ENCODE results near the gene CBX4. TPM values are rescaled to one million over a fixed set of nuclear protein-coding genes. Genes with fewer than 3 reads are reported as not detected.

CBX4 gene
- total and polyA plus RNA-seq, 2 donors from 2014 or later = 7.1 to 26.8 TPM

- intact Hi-C loops (cut with DNase I) = no loop called here
- Histone ChIP-seq H3K27me3 (ENCODE audit: control insufficient read depth, insufficient read depth, low read length) (peaks cover 17% of the 10 kb centered on the region), H3K4me3 (ENCODE audit: low read length in 3 of 3) (no peak overlapping the region), H3K9me3 (ENCODE audit: control insufficient read depth in 2 of 3, insufficient read depth in 1 of 3, low read length in 3 of 3) (no peaks in the 10 kb centered on the region), H3K36me3 (ENCODE audit: control insufficient read depth in 2 of 3, insufficient read depth in 3 of 3, low read length in 3 of 3) (no peaks in the 10 kb centered on the region), H3K27ac (ENCODE audit: low read depth in 2 of 2, low read length in 2 of 2) (no peak overlapping the region), H3K4me1 (ENCODE audit: control insufficient read depth in 2 of 3, insufficient read depth in 2 of 3, low read depth in 1 of 3, low read length in 3 of 3) (no peaks in the 10 kb centered on the region), H3K9ac (ENCODE audit: low read length in 3 of 3) (no peak overlapping the region)
- no peak for DNase-seq
- no peak for FAIRE-seq
- TF ChIP-seq CTCF (IDR thresholded peaks at IDR 0.05; ENCODE audit: borderline replicate concordance, extremely low read depth, insufficient read depth) = no peak
Measured at GRCh38 chr17:79819085-79819484, 20.2 kb downstream of the CBX4 start.

GRCh38 chr17:79818026-79818758 lies 21.0 kb downstream of the CBX4 start:
- Histone ChIP-seq H3K9ac (ENCODE audit: low read length in 3 of 3) (no peak overlapping the region), H3K4me3 (ENCODE audit: low read length in 3 of 3) (no peak overlapping the region), H3K27ac (ENCODE audit: low read depth in 2 of 2, low read length in 2 of 2) (no peak overlapping the region), H3K36me3 (ENCODE audit: control insufficient read depth in 2 of 3, insufficient read depth in 3 of 3, low read length in 3 of 3) (no peaks in the 10 kb centered on the region), H3K4me1 (ENCODE audit: control insufficient read depth in 2 of 3, insufficient read depth in 2 of 3, low read depth in 1 of 3, low read length in 3 of 3) (no peaks in the 10 kb centered on the region), H3K9me3 (ENCODE audit: control insufficient read depth in 2 of 3, insufficient read depth in 1 of 3, low read length in 3 of 3) (no peaks in the 10 kb centered on the region), H3K27me3 (ENCODE audit: control insufficient read depth, insufficient read depth, low read length) (peaks cover 17% of the 10 kb centered on the region)
- no peak for DNase-seq
- no peak for TF ChIP-seq CTCF (IDR thresholded peaks at IDR 0.05; ENCODE audit: borderline replicate concordance, extremely low read depth, insufficient read depth)
- no peak for FAIRE-seq
- intact Hi-C loops (cut with DNase I) = no loop called here

GRCh38 chr17:79815836-79816461 lies 23.3 kb downstream of the CBX4 start:
- Histone ChIP-seq H3K27ac (ENCODE audit: low read depth in 2 of 2, low read length in 2 of 2) (no peak overlapping the region), H3K4me3 (ENCODE audit: low read length in 3 of 3) (no peak overlapping the region), H3K9me3 (ENCODE audit: control insufficient read depth in 2 of 3, insufficient read depth in 1 of 3, low read length in 3 of 3) (no peaks in the 10 kb centered on the region), H3K27me3 (ENCODE audit: control insufficient read depth, insufficient read depth, low read length) (peaks cover 29% of the 10 kb centered on the region), H3K9ac (ENCODE audit: low read length in 3 of 3) (no peak overlapping the region), H3K36me3 (ENCODE audit: control insufficient read depth in 2 of 3, insufficient read depth in 3 of 3, low read length in 3 of 3) (no peaks in the 10 kb centered on the region), H3K4me1 (ENCODE audit: control insufficient read depth in 2 of 3, insufficient read depth in 2 of 3, low read depth in 1 of 3, low read length in 3 of 3) (peaks cover 0 to 8% (median 0%) of the 10 kb centered on the region in 3 donors)
- intact Hi-C loops (cut with DNase I) = no loop called here
- TF ChIP-seq CTCF (IDR thresholded peaks at IDR 0.05; ENCODE audit: borderline replicate concordance, extremely low read depth, insufficient read depth) = no peak
- peak in 1 of 5 donors; percentile 65 for DNase-seq
- no peak for FAIRE-seq
